ENCODE measurements around the gene GLO1. TPM values are rescaled to one million over a fixed set of nuclear protein-coding genes. Genes with fewer than 3 reads are reported as not detected.

GLO1 gene
- 100 to 1,000 TPM; 121 to 138 TPM for total RNA-seq

GRCh38 chr6:38702558-38703397 lies at the start of gene GLO1:
Gene GLO1, minus strand, starts transcription at chr6:38703145. Its CDS starts 91 bp downstream, at chr6:38703054.
- peaks cover 23 to 46% of the 10 kb centered on the region in 2 donors for H3K36me3 Mint-ChIP-seq
- ATAC-seq, result peak; percentile 100

DNA sequence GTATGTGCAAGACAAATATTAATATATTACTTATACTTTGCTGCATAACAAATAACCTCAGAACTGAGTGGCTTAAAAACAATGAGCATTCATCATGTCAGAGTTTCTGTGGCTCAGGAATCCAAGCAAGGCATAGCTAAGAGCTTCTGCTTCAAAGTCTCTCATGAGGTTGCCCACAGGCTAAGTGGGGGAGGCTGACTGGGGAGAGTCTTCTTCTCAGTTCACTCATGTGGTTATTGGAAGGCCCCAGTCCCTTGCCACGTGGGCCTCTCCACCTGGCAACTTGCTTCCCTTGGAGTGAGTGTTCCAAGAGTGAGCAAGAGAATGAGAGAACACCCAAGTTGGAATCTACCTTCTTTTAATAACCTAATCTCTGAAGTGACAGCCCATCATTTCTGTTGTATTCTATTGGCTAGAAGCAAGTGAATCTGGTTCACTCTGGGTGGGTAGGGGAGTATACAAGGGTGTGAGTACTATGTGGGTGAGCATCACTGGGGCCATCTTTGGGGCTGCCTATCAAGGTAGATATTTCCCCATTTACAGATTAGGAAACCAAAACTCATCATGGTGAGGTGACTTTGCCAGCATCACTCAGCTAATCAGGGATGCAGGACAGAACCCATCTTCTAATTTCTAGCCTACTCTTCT lies 48.1 kb upstream of the GLO1 start:
- no peaks in the 10 kb centered on the region for H3K9me3 Mint-ChIP-seq
- H3K36me3 Mint-ChIP-seq, result no peaks in the 10 kb centered on the region
- H3K27ac Mint-ChIP-seq, result peak overlapping the region in 1 of 2 donors; percentile 13
- ATAC-seq, result peak; percentile 73 to 76
- peak in 1 of 2 donors; percentile 36 for DNase-seq (ENCODE audit: low spot score in 2 of 2)

More at GRCh38 chr6:38702558-38703397, at the start of gene GLO1:
- H3K27ac Mint-ChIP-seq, result peak within 1 kb of the TSS; percentile 96 to 98
- peak; percentile 94 to 98 for DNase-seq (ENCODE audit: low spot score in 2 of 2)
- H3K9me3 Mint-ChIP-seq, result peaks cover 6 to 11% of the 10 kb centered on the region in 2 donors

GRCh38 chr6:38749473-38749872 lies 46.5 kb upstream of the GLO1 start:
- Mint-ChIP-seq H3K9me3 (no peaks in the 10 kb centered on the region), H3K27ac (no peak overlapping the region), H3K36me3 (no peaks in the 10 kb centered on the region)
- ATAC-seq, result peak in 1 of 2 donors; percentile 80
- DNase-seq (ENCODE audit: low spot score in 2 of 2), result no peak

GRCh38 chr6:38739532-38739931 lies 36.6 kb upstream of the GLO1 start:
- Mint-ChIP-seq H3K9me3 (no peaks in the 10 kb centered on the region), H3K27ac (no peak overlapping the region), H3K36me3 (no peaks in the 10 kb centered on the region)
- DNase-seq (ENCODE audit: low spot score in 2 of 2), result no peak
- no peak for ATAC-seq

- no peak for ATAC-seq
- no peak for DNase-seq (ENCODE audit: low spot score in 2 of 2)
- no peak overlapping the region for H3K27ac Mint-ChIP-seq
- no peaks in the 10 kb centered on the region for H3K36me3 Mint-ChIP-seq
- H3K9me3 Mint-ChIP-seq, result no peaks in the 10 kb centered on the region
Observed at GRCh38 chr6:38738261-38738660, 35.3 kb upstream of the GLO1 start.

GRCh38 chr6:38736951-38737350 lies 34.0 kb upstream of the GLO1 start:
- no peaks in the 10 kb centered on the region for H3K9me3 Mint-ChIP-seq
- no peak overlapping the region for H3K27ac Mint-ChIP-seq
- DNase-seq (ENCODE audit: low spot score in 2 of 2) (no peak), ATAC-seq (no peak)
- no peaks in the 10 kb centered on the region for H3K36me3 Mint-ChIP-seq

GRCh38 chr6:38730140-38730862 lies 27.4 kb upstream of the GLO1 start:
- Mint-ChIP-seq H3K27ac (no peak overlapping the region), H3K9me3 (peaks cover 0 to 7% of the 10 kb centered on the region in 2 donors), H3K36me3 (no peaks in the 10 kb centered on the region)
- DNase-seq (ENCODE audit: low spot score in 2 of 2) (no peak), ATAC-seq (no peak)

- ATAC-seq, result no peak
- no peaks in the 10 kb centered on the region for H3K36me3 Mint-ChIP-seq
- no peak for DNase-seq (ENCODE audit: low spot score in 2 of 2)
- H3K9me3 Mint-ChIP-seq, result peaks cover 0 to 7% of the 10 kb centered on the region in 2 donors
- no peak overlapping the region for H3K27ac Mint-ChIP-seq
Observed at GRCh38 chr6:38728203-38728602, 25.3 kb upstream of the GLO1 start.

- Mint-ChIP-seq H3K27ac (peak overlapping the region in 1 of 2 donors; percentile 15), H3K9me3 (peaks cover 0 to 9% of the 10 kb centered on the region in 2 donors), H3K36me3 (peaks cover 3% of the 10 kb centered on the region in 2 donors)
- ATAC-seq, result peak; percentile 60 to 88
- no peak for DNase-seq (ENCODE audit: low spot score in 2 of 2)
Observed at GRCh38 chr6:38725414-38726183, 22.7 kb upstream of the GLO1 start.

DNA sequence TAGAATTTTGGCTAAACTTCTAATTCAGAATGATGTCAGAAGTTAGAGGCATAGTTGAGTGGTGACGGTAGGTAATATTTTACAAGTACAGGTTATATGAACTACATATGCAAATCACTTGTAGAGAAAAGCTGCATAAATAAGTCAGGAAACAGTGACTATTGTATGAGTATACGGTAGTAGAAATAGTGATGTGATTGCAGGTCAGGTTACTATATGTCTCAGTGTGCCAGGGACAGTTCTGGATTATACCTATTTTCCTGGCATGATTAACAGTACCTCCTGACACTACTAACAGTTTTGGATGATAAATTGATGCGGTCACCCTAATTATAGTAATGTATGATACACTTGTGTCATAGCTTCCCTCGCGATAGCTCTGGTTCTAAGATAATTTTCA lies 21.4 kb upstream of the GLO1 start:
- Mint-ChIP-seq H3K9me3 (peaks cover 0 to 13% of the 10 kb centered on the region in 2 donors), H3K36me3 (peaks cover 5 to 7% of the 10 kb centered on the region in 2 donors), H3K27ac (no peak overlapping the region)
- ATAC-seq (peak; percentile 29 to 49), DNase-seq (ENCODE audit: low spot score in 2 of 2) (no peak)

DNA sequence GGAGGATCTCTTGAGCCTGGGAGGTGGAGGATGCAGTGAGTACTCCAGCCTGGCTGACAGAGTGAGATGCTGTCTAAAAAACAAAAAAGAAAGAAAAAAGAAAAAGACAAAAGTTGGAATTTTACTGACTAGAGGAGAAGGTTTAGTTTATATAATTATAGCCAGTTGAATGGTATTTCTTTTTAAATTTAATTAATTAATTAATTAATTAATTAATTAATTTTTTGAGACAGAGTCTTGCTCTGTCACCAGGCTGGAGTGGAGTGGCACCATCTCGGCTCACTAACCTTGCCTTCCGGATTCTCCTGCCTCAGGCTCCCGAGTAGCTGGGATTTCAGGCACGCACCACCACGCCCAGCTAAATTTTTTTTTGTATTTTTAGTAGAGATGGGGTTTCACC lies 20.8 kb upstream of the GLO1 start:
- DNase-seq (ENCODE audit: low spot score in 2 of 2), result no peak
- no peak for ATAC-seq
- Mint-ChIP-seq H3K9me3 (peaks cover 0 to 13% of the 10 kb centered on the region in 2 donors), H3K36me3 (peaks cover 5 to 7% of the 10 kb centered on the region in 2 donors), H3K27ac (no peak overlapping the region)

GRCh38 chr6:38722727-38723334 lies 19.9 kb upstream of the GLO1 start:
- Mint-ChIP-seq H3K9me3 (peaks cover 0 to 13% of the 10 kb centered on the region in 2 donors), H3K27ac (no peak overlapping the region), H3K36me3 (peaks cover 5 to 7% of the 10 kb centered on the region in 2 donors)
- no peak for ATAC-seq
- DNase-seq (ENCODE audit: low spot score in 2 of 2), result no peak

GRCh38 chr6:38722038-38722437 lies 19.1 kb upstream of the GLO1 start:
- no peak for DNase-seq (ENCODE audit: low spot score in 2 of 2)
- peaks cover 0 to 13% of the 10 kb centered on the region in 2 donors for H3K9me3 Mint-ChIP-seq
- no peak overlapping the region for H3K27ac Mint-ChIP-seq

DNA sequence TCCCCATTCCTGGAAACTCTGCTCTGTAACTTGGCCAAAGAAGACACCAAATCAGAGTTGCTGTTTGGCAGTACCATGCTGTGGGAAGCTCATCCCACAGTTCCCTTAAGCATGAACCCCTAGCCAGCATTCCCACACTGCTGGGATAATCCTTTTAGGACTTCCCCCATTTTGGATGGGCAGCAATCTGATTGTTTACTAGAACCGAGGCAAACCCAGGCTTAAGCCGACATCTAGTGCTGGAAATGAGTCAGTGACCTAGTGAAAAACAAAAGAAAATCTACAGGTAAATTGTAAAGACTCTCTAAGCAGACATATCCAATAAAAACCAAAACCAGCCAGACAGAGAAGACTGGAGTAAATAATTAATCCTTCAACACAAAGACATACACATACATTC lies 17.4 kb upstream of the GLO1 start:
- DNase-seq (ENCODE audit: low spot score in 2 of 2), result no peak
- ATAC-seq, result no peak
- Mint-ChIP-seq H3K36me3 (peaks cover 7 to 11% of the 10 kb centered on the region in 2 donors), H3K27ac (no peak overlapping the region), H3K9me3 (peaks cover 0 to 6% of the 10 kb centered on the region in 2 donors)

More at GRCh38 chr6:38722038-38722437, 19.1 kb upstream of the GLO1 start:
- ATAC-seq, result no peak
- H3K36me3 Mint-ChIP-seq, result peaks cover 5 to 7% of the 10 kb centered on the region in 2 donors

- ATAC-seq, result no peak
- no peak overlapping the region for H3K27ac Mint-ChIP-seq
- H3K36me3 Mint-ChIP-seq, result peaks cover 7 to 11% of the 10 kb centered on the region in 2 donors
- DNase-seq (ENCODE audit: low spot score in 2 of 2), result no peak
- H3K9me3 Mint-ChIP-seq, result peaks cover 0 to 6% of the 10 kb centered on the region in 2 donors
Observed at GRCh38 chr6:38719358-38719757, 16.4 kb upstream of the GLO1 start.

- no peak for DNase-seq (ENCODE audit: low spot score in 2 of 2)
- peaks cover 0 to 6% of the 10 kb centered on the region in 2 donors for H3K9me3 Mint-ChIP-seq
- ATAC-seq, result no peak
- peaks cover 7 to 11% of the 10 kb centered on the region in 2 donors for H3K36me3 Mint-ChIP-seq
- no peak overlapping the region for H3K27ac Mint-ChIP-seq
Observed at GRCh38 chr6:38716825-38717224, 13.9 kb upstream of the GLO1 start.
